K562 (cell line): Measurements from ENCODE around the gene CDR2L. TPM values are rescaled to one million over a fixed set of nuclear protein-coding genes. Genes with fewer than 3 reads are reported as not detected.
A peak's percentile ranks its signal among the peaks of the same experiment; 100 is the strongest.

Experiments
- BRF2 ChIP-seq: IDR thresholded peaks from 3 replicates; pipeline ENCODE4 v1.6.1; 2011; ENCODE audit warnings: borderline replicate concordance, mild to moderate bottlenecking; ENCODE audit not compliant: insufficient read length, insufficient read depth
- CSDE1 ChIP-seq, 2 experiments: fragments of 450-650 bp; IDR thresholded peaks; 2 replicates each; pipeline ENCODE4 v1.6.1; 2016; ENCODE audit warnings: mild to moderate bottlenecking in 1 of 2
- CTBP1 ChIP-seq: fragments of 450-650 bp; IDR thresholded peaks from 2 replicates; pipeline ENCODE4 v1.6.1; 2016; ENCODE audit warnings: borderline replicate concordance
- DDX20 ChIP-seq: fragments of 450-650 bp; IDR thresholded peaks from 2 replicates; pipeline ENCODE4 v1.6.1; 2016; ENCODE audit warnings: missing genetic modification characterization, low read depth, mild to moderate bottlenecking, missing compliant biosample characterization, moderate library complexity
- HDAC1 ChIP-seq, 2 experiments: fragments of 450-650 bp; IDR thresholded peaks; 2 replicates each; pipeline ENCODE4 v1.6.1; 2016 to 2017; ENCODE audit warnings: inconsistent platforms in 1 of 2, mild to moderate bottlenecking in 1 of 2, moderate library complexity in 1 of 2
- HDAC2 ChIP-seq: fragments of 450-650 bp; IDR thresholded peaks from 2 replicates; pipeline ENCODE4 v1.6.1; 2016; ENCODE audit warnings: mild to moderate bottlenecking
- KLF16 ChIP-seq: IDR thresholded peaks from 2 replicates; pipeline ENCODE4 v1.6.1; 2016; ENCODE audit warnings: antibody characterized with exemption
- NCOA1 ChIP-seq: fragments of 450-650 bp; IDR thresholded peaks from 2 replicates; pipeline ENCODE4 v1.6.1; 2016; ENCODE audit warnings: low read depth
- NFATC3 ChIP-seq: fragments of 450-650 bp; IDR thresholded peaks from 2 replicates; pipeline ENCODE4 v1.6.1; 2017; ENCODE audit warnings: mild to moderate bottlenecking
- POLR2AphosphoS2 ChIP-seq: IDR thresholded peaks from 2 replicates; pipeline ENCODE4 v1.6.1; 2012; ENCODE audit warnings: low read length, improper control_type of control experiment
- RBFOX2 ChIP-seq: fragments of 200-400 bp; formaldehyde crosslinking; IDR thresholded peaks from 2 replicates; pipeline ENCODE4 v1.6.1; 2017; ENCODE audit warnings: low read depth, mild to moderate bottlenecking, low read length, moderate library complexity
- RHOXF2B ChIP-seq: fragments of 250-450 bp; sonication (Bioruptor Pico); conservative IDR thresholded peaks from 2 replicates; pipeline ENCODE4 v1.5.1; 2021
- SAFB2 ChIP-seq: fragments of 200-400 bp; formaldehyde crosslinking; IDR thresholded peaks from 2 replicates; pipeline ENCODE4 v1.6.1; 2018; ENCODE audit warnings: borderline replicate concordance, low read length, low read depth, moderate library complexity; ENCODE audit not compliant: severe bottlenecking
- SLC30A9 ChIP-seq: fragments of 250-450 bp; sonication (Bioruptor Pico); IDR thresholded peaks from 2 replicates; pipeline ENCODE4 v1.8.0; 2022; ENCODE audit warnings: mild to moderate bottlenecking, moderate library complexity
- SRSF7 ChIP-seq: fragments of 200-400 bp; formaldehyde crosslinking; optimal IDR thresholded peaks from 2 replicates; pipeline ENCODE3; 2017; ENCODE audit warnings: mild to moderate bottlenecking, low read depth, low read length
- TAF15 ChIP-seq: fragments of 200-400 bp; formaldehyde crosslinking; IDR thresholded peaks from 2 replicates; pipeline ENCODE4 v1.6.1; 2017; ENCODE audit warnings: mild to moderate bottlenecking, low read depth, low read length, moderate library complexity
- TCFL5 ChIP-seq: fragments of 250-450 bp; sonication (Bioruptor Pico); conservative IDR thresholded peaks from 2 replicates; pipeline ENCODE4 v1.6.1; 2021; ENCODE audit warnings: mild to moderate bottlenecking, moderate library complexity, matching md5 sums
- TEAD2 ChIP-seq: fragments of 450-650 bp; IDR thresholded peaks from 2 replicates; pipeline ENCODE4 v1.6.1; 2016; ENCODE audit warnings: missing genetic modification characterization, control low read depth, missing compliant biosample characterization
- YY1 ChIP-seq, 3 experiments: IDR thresholded peaks; 2 replicates each; pipeline ENCODE4 v1.6.1; 2011; ENCODE audit warnings: low read length in 2 of 3, mild to moderate bottlenecking in 2 of 3, moderate library complexity in 2 of 3, borderline replicate concordance in 1 of 3, control low read depth in 1 of 3, low read depth in 1 of 3; ENCODE audit not compliant: insufficient read depth in 3 of 3, insufficient replicate concordance in 2 of 3, control insufficient read depth in 1 of 3, insufficient read length in 1 of 3; ENCODE audit errors: extremely low read depth in 1 of 3
- ZFX ChIP-seq: sonication (generic); formaldehyde crosslinking; IDR thresholded peaks from 2 replicates; pipeline ENCODE4 v1.8.0; 2022; ENCODE audit warnings: mild to moderate bottlenecking, missing genetic modification reagents, moderate library complexity
- ZNF282 ChIP-seq: sonication (generic); formaldehyde crosslinking; IDR thresholded peaks from 2 replicates; pipeline ENCODE4 v1.8.1; 2023; ENCODE audit warnings: missing genetic modification reagents
- ZNF699 ChIP-seq: fragments of 250-450 bp; sonication (Bioruptor Pico); IDR thresholded peaks from 2 replicates; pipeline ENCODE4 v1.8.0; 2021; ENCODE audit warnings: mild to moderate bottlenecking, moderate library complexity; ENCODE audit not compliant: insufficient replicate concordance
- polyA plus RNA-seq, 8 experiments: library from polyadenylated mRNA; depleted of rRNA in 4 of 8; stranded (reverse) in 5 of 8; unstranded in 3 of 8; fragments of >200 nt; fragmentation: Nextera tagmentation in 2 of 8; fragmentation: Illumina TruSeq in 1 of 8; extraction: Ambion mirVana in 2 of 8; extraction: Trizol in 1 of 8; gene quantifications; 2 replicates each; pipeline versions ENCODE4 v1.2.1 to v1.2.3, GENCODE V29; 2011 to 2014; ENCODE audit warnings: inconsistent platforms in 1 of 8, missing spikeins in 1 of 8
- total RNA-seq, 7 experiments: library from RNA; depleted of rRNA in 6 of 7; stranded (reverse); fragments of >200 nt in 6 of 7; fragmentation: Illumina TruSeq in 2 of 7; extraction: Trizol in 2 of 7; gene quantifications; 2 replicates each; pipeline versions ENCODE4 v1.2.1 to v1.2.3, GENCODE V29; 2011 to 2021; ENCODE audit warnings: low replicate concordance in 1 of 7

CDR2L gene
- total and polyA plus RNA-seq, 9 of the 15 experiments (the other 6 are each of a cell fraction or from before 2014, with no cell fraction given): 2.7 to 16.0 (median 7.3) TPM

DNA sequence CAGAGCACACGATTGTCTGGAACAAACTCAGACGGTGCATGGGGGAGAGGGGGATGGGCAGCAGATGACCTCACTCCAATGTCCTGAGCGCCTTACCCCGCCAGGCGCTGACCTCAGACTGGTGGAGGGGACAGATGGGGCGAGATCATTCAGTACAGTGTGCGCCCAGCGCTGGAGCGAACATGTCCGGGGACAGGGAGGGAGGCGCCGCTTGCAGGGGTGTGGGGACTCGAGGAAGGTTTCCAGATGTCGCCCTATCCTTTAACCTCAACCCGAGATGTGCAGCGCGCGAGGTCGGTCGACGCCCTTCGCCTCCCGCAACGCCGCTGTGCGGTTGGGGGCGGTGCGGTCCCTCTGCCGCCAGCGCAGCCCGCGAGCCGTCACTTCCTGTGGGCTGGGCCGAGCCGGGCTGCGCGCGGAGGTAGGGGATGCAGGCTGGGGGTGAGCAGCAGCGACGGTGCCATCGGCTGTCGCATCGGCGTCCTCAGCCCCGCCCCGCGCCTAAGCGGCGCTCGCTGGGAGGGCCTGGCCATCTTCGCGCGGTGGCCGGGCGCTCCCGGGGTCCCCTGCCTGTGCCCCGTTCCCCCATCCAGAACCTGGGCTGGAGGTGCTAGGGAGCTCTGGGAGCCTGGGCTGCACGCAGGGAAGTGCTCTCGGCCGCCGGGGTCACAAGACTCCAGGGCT lies 5.3 kb upstream of the CDR2L start (continued):
- TF ChIP-seq TCFL5 (CRISPR knock-in tag) (no peak), YY1 (IDR thresholded peaks at IDR 0.05; ENCODE audit: borderline replicate concordance in 1 of 3, control insufficient read depth in 1 of 3, extremely low read depth in 1 of 3, insufficient read depth in 3 of 3, insufficient read length in 1 of 3, insufficient replicate concordance in 2 of 3, low read depth in 1 of 3, low read length in 2 of 3) (peak in 2 of 3 experiments; percentile 43 to 62), SRSF7 (no peak), RHOXF2B (CRISPR knock-in tag) (no peak), SLC30A9 (CRISPR knock-in tag) (no peak), ZFX (peak; percentile 90), HDAC2 (peak; percentile 76; the same call in 1 of the 2 replicates), HDAC1 (IDR thresholded peaks at IDR 0.05) (peak in 1 of 2 experiments; percentile 79; a peak in 2 of 4 replicates), TAF15 (no peak), CTBP1 (peak; percentile 99), RBFOX2 (peak; percentile 98), TEAD2 (tag) (no peak), SAFB2 (no peak), BRF2 (no peak), DDX20 (tag) (no peak), CSDE1 (IDR thresholded peaks at IDR 0.05) (no peak; a peak in 1 of 4 replicates), KLF16 (no peak), ZNF282 (no peak), POLR2AphosphoS2 (no peak), ZNF699 (CRISPR knock-in tag) (no peak), NCOA1 (peak; percentile 66), NFATC3 (no peak)
